NCI-H82 (cell line): ENCODE data around the gene TRIL.
A peak's percentile ranks its signal among the peaks of the same experiment; 100 is the strongest.

Experiments
- DNase-seq: peaks from one replicate; lab custom pipeline; 2025; lab: John Stamatoyannopoulos, UW

Gene TRIL

GRCh38 chr7:28958235-28958979 lies at the start of gene TRIL:
TSS of gene TRIL (minus strand) at chr7:28958330. CDS start at chr7:28958046, 284 bp downstream.
- DNase-seq, result peak; percentile 94

- no peak for DNase-seq
Measured at GRCh38 chr7:29007127-29007526, 49.0 kb upstream of the TRIL start.

- DNase-seq, result no peak
Measured at GRCh38 chr7:29005829-29006228, 47.7 kb upstream of the TRIL start.

GRCh38 chr7:29005406-29005805 lies 47.3 kb upstream of the TRIL start:
- no peak for DNase-seq

GRCh38 chr7:29003703-29004102 lies 45.6 kb upstream of the TRIL start:
- no peak for DNase-seq

- no peak for DNase-seq
Measured at GRCh38 chr7:29000717-29001076, 42.6 kb upstream of the TRIL start.

GRCh38 chr7:28999895-29000716 lies 42.0 kb upstream of the TRIL start:
- no peak for DNase-seq

- DNase-seq, result no peak
Measured at GRCh38 chr7:28999427-28999826, 41.3 kb upstream of the TRIL start.

- no peak for DNase-seq
Measured at GRCh38 chr7:28998105-28998504, 40.0 kb upstream of the TRIL start.

- DNase-seq, result no peak
Measured at GRCh38 chr7:28996836-28997235, 38.7 kb upstream of the TRIL start.

GRCh38 chr7:28993371-28993770 lies 35.2 kb upstream of the TRIL start:
- DNase-seq, result no peak

- DNase-seq, result no peak
Measured at GRCh38 chr7:28992798-28993197, 34.7 kb upstream of the TRIL start.

GRCh38 chr7:28990200-28990960 lies 32.2 kb upstream of the TRIL start:
- DNase-seq, result peak; percentile 47

- DNase-seq, result no peak
Measured at GRCh38 chr7:28989211-28989980, 31.3 kb upstream of the TRIL start.

GRCh38 chr7:28988810-28989209 lies 30.7 kb upstream of the TRIL start:
- no peak for DNase-seq

GRCh38 chr7:28988091-28988490 lies 30.0 kb upstream of the TRIL start:
- no peak for DNase-seq

GRCh38 chr7:28986765-28987110 lies 28.6 kb upstream of the TRIL start:
- no peak for DNase-seq

GRCh38 chr7:28986028-28986764 lies 28.1 kb upstream of the TRIL start:
- DNase-seq, result no peak

GRCh38 chr7:28984631-28985030 lies 26.5 kb upstream of the TRIL start:
- DNase-seq, result peak; percentile 4

GRCh38 chr7:28984217-28984616 lies 26.1 kb upstream of the TRIL start:
- DNase-seq, result no peak
